Measurements from ENCODE around the gene BAG5. TPM values are rescaled to one million over a fixed set of nuclear protein-coding genes. Genes with fewer than 3 reads are reported as not detected.
"Not testable (repeated sequence)": the region's sequence is repeated elsewhere in the genome, so short reads cannot be mapped to it uniquely, and the experiment has no call there.

Gene BAG5, protein sequence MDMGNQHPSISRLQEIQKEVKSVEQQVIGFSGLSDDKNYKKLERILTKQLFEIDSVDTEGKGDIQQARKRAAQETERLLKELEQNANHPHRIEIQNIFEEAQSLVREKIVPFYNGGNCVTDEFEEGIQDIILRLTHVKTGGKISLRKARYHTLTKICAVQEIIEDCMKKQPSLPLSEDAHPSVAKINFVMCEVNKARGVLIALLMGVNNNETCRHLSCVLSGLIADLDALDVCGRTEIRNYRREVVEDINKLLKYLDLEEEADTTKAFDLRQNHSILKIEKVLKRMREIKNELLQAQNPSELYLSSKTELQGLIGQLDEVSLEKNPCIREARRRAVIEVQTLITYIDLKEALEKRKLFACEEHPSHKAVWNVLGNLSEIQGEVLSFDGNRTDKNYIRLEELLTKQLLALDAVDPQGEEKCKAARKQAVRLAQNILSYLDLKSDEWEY
- total RNA-seq: 31.0 and 32.3 TPM in 2 replicates

GRCh38 chr14:103562429-103563225 lies at the start of gene BAG5, which contains the start of gene COA8:
BAG5 (minus strand) TSS chr14:103562657; CDS start chr14:103561164, 1,493 bp downstream.
COA8 (plus strand) TSS chr14:103562960; CDS start chr14:103563002, 42 bp downstream.
- intact Hi-C loops (cut with micrococcal nuclease): loop anchor here (2.0 to 5.0 kb wide), 3 partner anchors 34 to 152 kb away; partner anchors contain the start of genes KLC1, TRMT61A, XRCC3 and ZFYVE21

- intact Hi-C loops (cut with micrococcal nuclease): no loop called here
Observed at GRCh38 chr14:103611215-103611614, 48.8 kb upstream of the BAG5 start.

DNA sequence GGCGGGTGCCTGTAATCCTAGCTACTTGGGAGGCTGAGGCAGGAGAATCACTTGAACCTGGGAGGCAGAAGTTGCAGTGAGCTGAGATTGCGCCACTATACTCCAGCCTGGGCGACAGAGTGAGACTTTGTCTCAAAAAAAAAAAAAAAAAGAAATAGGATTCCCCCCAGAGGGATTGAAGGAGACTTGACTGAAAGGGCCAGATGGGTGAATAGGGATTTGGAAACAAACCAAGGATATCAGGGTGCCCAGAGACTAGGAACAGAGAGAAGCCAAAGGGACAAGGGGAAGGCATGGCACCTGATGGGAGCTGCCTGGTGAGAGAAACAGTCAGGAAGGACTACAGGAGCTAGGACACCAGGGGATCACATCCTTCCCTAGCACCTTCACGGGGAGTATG lies 46.6 kb upstream of the BAG5 start:
- intact Hi-C loops (cut with micrococcal nuclease): not testable (repeated sequence)

DNA sequence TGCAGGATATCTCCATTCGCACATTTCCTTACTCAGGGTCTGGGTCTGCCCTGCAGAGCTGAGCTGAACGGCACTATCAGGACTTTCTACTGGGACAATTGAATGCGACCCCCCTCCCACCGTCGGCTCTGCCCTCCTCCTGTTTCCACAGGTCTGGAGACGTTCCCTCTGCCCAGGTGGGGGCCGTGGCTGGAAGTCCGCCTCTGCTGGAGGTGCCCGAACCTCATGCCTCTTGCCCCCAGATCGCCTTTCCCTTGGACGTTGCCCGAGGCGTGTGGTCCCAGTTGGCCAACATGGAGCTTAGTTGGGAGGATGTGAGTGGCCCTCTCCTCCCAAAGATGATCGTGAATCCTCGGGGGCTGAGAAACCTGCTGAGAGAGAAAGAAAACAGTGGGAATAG lies 45.4 kb upstream of the BAG5 start:
- intact Hi-C loops (cut with micrococcal nuclease): no loop called here

GRCh38 chr14:103606963-103607668 lies 44.7 kb upstream of the BAG5 start:
- intact Hi-C loops (cut with micrococcal nuclease): no loop called here

- intact Hi-C loops (cut with micrococcal nuclease): no loop called here
Observed at GRCh38 chr14:103604620-103605019, 42.2 kb upstream of the BAG5 start.

DNA sequence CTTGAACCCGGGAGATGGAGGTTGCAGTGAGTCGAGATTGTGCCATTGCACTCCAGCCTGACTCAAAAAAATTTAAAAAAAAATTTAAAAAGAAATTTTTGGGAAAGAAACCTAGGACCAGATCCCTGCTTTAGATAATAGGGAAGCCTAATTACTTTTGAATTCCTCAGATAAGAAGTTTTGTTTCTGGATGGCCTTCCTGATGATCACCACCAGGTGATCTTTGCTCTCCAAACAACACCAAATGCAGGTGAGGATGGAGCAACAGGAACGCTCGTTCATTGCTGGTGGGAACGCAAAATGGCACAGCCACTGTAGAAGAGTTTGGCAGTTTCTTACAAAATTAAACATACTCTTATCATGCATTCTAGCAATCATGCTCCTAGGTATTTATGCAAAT lies 38.0 kb upstream of the BAG5 start:
- intact Hi-C loops (cut with micrococcal nuclease): no loop called here

- intact Hi-C loops (cut with micrococcal nuclease): no loop called here
Observed at GRCh38 chr14:103597623-103598377, 35.3 kb upstream of the BAG5 start.

GRCh38 chr14:103594265-103594664 lies 31.8 kb upstream of the BAG5 start:
- intact Hi-C loops (cut with micrococcal nuclease): no loop called here

DNA sequence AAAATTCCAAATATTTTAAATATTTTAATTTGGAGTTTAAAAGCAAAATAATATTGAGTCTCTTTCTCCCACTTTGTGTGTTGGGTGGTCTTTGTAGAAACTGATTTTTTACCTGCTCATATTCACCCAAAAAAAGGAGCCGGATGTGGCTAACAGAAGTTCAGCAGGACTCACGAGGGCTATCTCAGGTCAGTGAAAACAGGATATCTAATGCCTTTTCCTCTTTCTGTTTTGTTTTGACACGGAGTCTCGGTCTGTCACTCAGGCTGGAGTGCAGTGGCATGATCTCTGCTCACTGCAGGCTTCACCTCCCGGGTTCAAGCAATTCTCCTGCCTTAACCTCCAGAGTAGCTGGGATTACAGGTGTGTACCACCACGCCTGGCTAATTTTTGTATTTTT lies 31.1 kb upstream of the BAG5 start:
- intact Hi-C loops (cut with micrococcal nuclease): no loop called here

DNA sequence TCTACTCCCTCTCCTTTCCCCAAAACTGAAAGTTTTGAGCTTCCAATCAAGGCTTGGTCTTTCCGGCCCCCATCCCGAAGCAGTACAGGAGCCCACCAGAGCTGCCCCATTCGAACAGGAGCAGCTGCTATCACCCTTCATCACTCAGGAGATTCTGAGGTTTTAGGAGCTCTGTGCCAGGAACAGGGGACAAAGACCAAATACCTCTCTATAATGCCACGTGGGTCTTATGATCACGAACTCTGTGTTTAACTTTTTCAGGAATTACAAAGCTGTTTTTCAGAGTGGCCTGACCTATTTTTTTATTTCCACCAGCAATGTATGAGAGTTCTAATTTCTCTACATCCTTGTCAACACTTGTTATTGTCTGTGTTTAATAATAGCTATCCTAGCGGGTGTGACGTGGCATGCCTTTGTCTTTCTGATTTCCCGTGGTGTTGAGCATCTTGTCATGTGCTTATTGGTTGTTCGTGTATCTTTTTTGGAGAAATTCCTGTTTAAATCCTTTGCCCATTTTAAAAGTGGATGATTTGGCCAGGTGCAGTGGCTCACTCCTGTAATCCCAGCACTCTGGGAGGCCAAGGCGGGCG lies 22.0 kb upstream of the BAG5 start:
- intact Hi-C loops (cut with micrococcal nuclease): no loop called here

DNA sequence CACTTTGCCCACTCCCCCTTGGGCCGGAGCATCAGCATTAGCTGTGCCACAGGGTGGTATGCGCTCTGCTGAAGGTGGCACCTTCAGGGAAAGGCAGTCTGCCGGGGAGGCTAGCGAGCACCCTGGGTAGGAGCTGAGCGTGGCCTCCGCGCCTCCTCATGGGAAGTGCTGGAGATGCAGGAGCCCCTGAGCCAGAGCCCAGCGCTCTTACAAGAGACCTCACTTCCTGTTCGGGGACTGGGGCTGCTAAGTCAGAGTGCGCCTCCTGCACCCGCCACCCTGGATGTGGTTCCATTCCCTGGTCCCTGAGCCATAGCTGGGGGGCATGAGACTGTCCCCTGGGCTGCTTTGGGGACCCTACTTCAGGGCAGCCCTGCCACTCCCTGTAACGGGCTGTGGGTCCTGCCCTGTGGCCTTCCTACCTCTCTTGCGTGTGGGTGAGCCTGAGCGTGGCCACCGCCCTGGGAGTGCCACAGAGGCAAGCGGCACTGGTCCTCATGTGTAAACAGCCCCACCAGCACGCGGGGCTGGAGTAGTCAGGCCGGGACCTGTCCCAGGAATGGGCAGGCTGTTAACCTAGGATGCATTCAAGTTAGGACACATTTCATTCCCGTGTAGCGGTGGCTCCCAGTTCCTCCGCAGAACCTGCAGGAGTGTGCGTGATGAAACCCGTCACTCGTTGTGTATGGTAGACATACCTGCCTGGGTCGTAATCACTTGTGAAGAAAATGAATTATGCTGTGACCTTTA lies 19.7 kb upstream of the BAG5 start:
- intact Hi-C loops (cut with micrococcal nuclease): no loop called here

DNA sequence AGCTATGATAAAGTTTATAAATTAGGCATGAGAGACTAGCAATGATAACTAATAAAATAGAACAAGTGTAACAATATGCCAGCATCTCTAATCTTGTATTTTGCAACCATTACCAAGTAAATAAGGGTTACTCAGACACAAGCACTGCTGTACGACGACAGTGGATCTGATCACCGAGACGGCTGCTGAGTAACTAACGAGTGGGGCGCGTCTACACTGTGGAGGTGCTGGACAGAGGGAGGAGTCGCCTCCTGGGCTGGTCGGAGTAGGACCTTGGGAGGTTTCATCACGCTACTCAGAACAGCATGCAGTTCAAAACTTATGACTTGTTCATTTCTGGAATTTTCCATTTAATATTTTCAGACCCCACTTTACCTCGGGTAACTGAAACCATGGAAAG lies 18.7 kb upstream of the BAG5 start:
- intact Hi-C loops (cut with micrococcal nuclease): no loop called here

GRCh38 chr14:103578401-103579075 lies 16.1 kb upstream of the BAG5 start:
- intact Hi-C loops (cut with micrococcal nuclease): no loop called here

DNA sequence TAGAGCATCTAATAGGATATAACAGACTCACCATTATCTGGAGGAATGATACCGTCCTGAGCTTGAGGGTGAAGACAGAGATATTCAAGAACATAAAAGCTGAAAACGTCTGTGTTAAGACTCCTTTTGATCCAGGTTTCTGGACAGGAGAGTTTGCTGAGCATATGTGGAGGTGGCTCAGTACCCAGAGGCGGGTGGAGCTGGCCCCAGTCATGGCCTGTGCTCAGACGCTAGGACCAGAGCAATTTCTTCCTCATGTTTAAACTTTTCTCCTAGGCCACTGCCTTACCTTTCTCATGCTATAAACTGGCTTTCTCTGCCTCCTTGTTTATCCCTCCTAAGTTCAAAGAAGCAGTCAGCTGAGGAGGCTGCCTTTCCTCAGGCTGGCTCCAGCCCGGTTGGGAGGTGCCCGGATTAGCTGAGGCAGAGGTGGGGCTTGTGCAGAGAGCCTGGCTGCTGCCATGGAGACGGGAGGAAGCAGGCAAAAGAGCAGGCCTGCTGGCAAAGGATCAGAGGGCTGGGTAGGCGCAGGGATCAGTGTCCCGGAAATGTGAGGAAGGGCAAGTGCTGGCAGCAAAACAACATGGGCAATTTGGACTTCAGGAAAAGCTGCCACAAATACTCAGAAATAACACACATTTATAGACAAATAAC lies 14.0 kb upstream of the BAG5 start:
- intact Hi-C loops (cut with micrococcal nuclease): no loop called here

DNA sequence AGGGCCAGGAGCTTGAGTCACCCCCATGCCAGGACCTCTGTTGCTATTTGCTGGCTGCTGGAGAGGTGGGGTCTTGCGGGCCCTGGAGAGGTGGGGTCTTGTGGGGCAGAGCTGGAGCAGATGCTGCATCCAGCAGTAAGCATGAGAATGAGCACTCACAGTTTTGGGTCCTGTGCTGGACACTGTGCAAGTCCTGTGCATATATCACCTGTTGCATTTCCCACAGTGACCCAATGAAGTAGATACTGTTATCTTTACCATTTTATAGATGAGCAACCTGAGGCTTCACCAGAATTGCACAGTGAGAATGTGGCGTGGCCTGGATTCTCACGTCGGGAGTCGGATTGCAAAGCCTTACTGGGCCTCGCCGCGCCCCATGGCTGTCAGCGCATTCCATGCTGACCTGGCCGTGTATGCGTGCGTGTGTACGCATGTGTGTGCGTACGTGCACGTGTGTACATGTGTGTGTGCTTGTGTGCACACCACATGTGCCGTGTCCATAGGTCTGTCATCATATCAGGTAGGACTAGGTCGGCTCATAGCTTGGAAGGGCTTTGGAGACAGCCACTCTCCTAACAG lies 12.3 kb upstream of the BAG5 start:
- intact Hi-C loops (cut with micrococcal nuclease): no loop called here

DNA sequence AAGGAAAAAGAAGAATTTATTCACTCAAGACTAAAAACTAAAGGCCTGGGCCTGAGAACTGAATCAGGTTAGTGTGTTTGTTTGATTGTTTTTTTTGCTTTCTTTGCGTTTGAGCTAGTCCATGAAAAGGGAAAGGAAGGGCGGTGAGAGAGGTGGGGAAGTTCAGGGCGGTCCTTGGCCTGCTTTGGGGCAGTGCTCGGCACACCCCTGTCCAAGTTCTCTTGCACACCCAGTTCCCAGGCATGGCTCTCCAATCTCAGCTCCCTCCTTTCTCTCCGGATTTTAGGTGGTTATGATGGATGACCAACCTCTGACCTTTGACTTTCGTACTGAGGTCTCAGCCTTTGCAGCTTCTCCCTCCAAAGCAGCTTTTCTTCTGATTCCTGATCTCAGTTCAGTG lies 11.6 kb upstream of the BAG5 start:
- intact Hi-C loops (cut with micrococcal nuclease): no loop called here

GRCh38 chr14:103569408-103569807 lies 7.0 kb upstream of the BAG5 start:
- intact Hi-C loops (cut with micrococcal nuclease): no loop called here

Data from T-helper 2 cell treated with Interferon-gamma antibody and Interleukin-4, amounts not matched to agents 100 ng/mL and 5 ng/mL, for 36 hours (primary cell).